ENCODE data around the gene CYP2A7. TPM values are rescaled to one million over a fixed set of nuclear protein-coding genes. Genes with fewer than 3 reads are reported as not detected.

Gene CYP2A7
- total RNA-seq, 1 donor: not detected

Other genes starting within 250 kb of the CYP2A7 start
- gene NUMBL, start 191.6 kb downstream of the CYP2A7 start, total RNA-seq: 18.3 TPM
- 73.8 TPM for gene COQ8B, start 165.3 kb downstream of the CYP2A7 start, total RNA-seq
- gene ITPKC, start 165.1 kb downstream of the CYP2A7 start, total RNA-seq: 9.2 TPM
- gene ACTMAP, start 131.8 kb downstream of the CYP2A7 start, total RNA-seq: 3.8 TPM
- gene SNRPA, start 131.0 kb downstream of the CYP2A7 start, total RNA-seq: 77.3 TPM
- not detected for gene MIA, start 106.7 kb downstream of the CYP2A7 start, total RNA-seq
- gene RAB4B, start 104.0 kb downstream of the CYP2A7 start, total RNA-seq: 28.8 TPM
- gene EGLN2, start 83.0 kb downstream of the CYP2A7 start, total RNA-seq: 146 TPM
- not detected for gene CYP2A6, start 31.8 kb downstream of the CYP2A7 start, total RNA-seq
- not detected for gene CYP2B6, start 109.1 kb upstream of the CYP2A7 start, total RNA-seq
- not detected for gene CYP2A13, start 206.2 kb upstream of the CYP2A7 start, total RNA-seq
- under 0.01 TPM for gene CYP2F1, start 232.2 kb upstream of the CYP2A7 start, total RNA-seq

Measured in hematopoietic multipotent progenitor cell (in vitro differentiated cells).